Measurements from ENCODE around the gene SLC9A9. TPM values are rescaled to one million over a fixed set of nuclear protein-coding genes. Genes with fewer than 3 reads are reported as not detected.

The SLC9A9 gene
- total and polyA plus RNA-seq, 7 donors: 1.3 to 5.4 (median 2.9) TPM

- 78 to 80% (median 79%) methylated on average over 2 of the region's 2 CpGs for WGBS, 3 donors
- no peak overlapping the region for H3K27ac ChIP-seq
- no peaks in the 10 kb centered on the region for H3K9me3 ChIP-seq
- intact Hi-C loops (cut with DNase I): no loop called here
- H3K4me3 ChIP-seq: no peak overlapping the region
- no peak for ATAC-seq
- no peaks in the 10 kb centered on the region for H3K36me3 ChIP-seq (ENCODE audit: insufficient read depth in 1 of 2, low read depth in 1 of 2)
- DNase-seq: no peak
- no peak for TF ChIP-seq CTCF (IDR thresholded peaks at IDR 0.05)
- no peaks in the 10 kb centered on the region for H3K27me3 ChIP-seq (ENCODE audit: insufficient read depth in 3 of 3, low read length in 2 of 3)
- no peaks in the 10 kb centered on the region for H3K4me1 ChIP-seq
Observed at GRCh38 chr3:143514874-143515273, 333.4 kb downstream of the SLC9A9 start.

- intact Hi-C loops (cut with DNase I): no loop called here
- no peak for ATAC-seq
- Histone ChIP-seq H3K27me3 (ENCODE audit: insufficient read depth in 3 of 3, low read length in 2 of 3) (no peaks in the 10 kb centered on the region), H3K36me3 (ENCODE audit: insufficient read depth in 1 of 2, low read depth in 1 of 2) (no peaks in the 10 kb centered on the region), H3K27ac (no peak overlapping the region), H3K9me3 (no peaks in the 10 kb centered on the region), H3K4me1 (no peaks in the 10 kb centered on the region), H3K4me3 (no peak overlapping the region)
- DNase-seq: no peak
- 81 to 95% (median 84%) methylated on average over 1 of the region's 1 CpG for WGBS, 3 donors
- no peak for TF ChIP-seq CTCF (IDR thresholded peaks at IDR 0.05)
Observed at GRCh38 chr3:143514109-143514508, 334.2 kb downstream of the SLC9A9 start.

GRCh38 chr3:143511174-143511879 is 336.9 kb downstream of the SLC9A9 start:
- DNase-seq (no peak), ATAC-seq (no peak)
- WGBS, 3 donors: 78 to 80% (median 79%) methylated on average over 5 of the region's 5 CpGs
- Histone ChIP-seq H3K27me3 (ENCODE audit: insufficient read depth in 3 of 3, low read length in 2 of 3) (no peaks in the 10 kb centered on the region), H3K4me3 (no peak overlapping the region), H3K27ac (no peak overlapping the region), H3K9me3 (no peaks in the 10 kb centered on the region), H3K36me3 (ENCODE audit: insufficient read depth in 1 of 2, low read depth in 1 of 2) (no peaks in the 10 kb centered on the region), H3K4me1 (no peaks in the 10 kb centered on the region)
- no peak for TF ChIP-seq CTCF (IDR thresholded peaks at IDR 0.05)
- intact Hi-C loops (cut with DNase I): no loop called here

GRCh38 chr3:143510601-143511000 is 337.7 kb downstream of the SLC9A9 start:
- Histone ChIP-seq H3K9me3 (no peaks in the 10 kb centered on the region), H3K27ac (no peak overlapping the region), H3K4me1 (no peaks in the 10 kb centered on the region), H3K36me3 (ENCODE audit: insufficient read depth in 1 of 2, low read depth in 1 of 2) (no peaks in the 10 kb centered on the region), H3K4me3 (no peak overlapping the region), H3K27me3 (ENCODE audit: insufficient read depth in 3 of 3, low read length in 2 of 3) (no peaks in the 10 kb centered on the region)
- intact Hi-C loops (cut with DNase I): no loop called here
- TF ChIP-seq CTCF (IDR thresholded peaks at IDR 0.05): no peak
- DNase-seq (no peak), ATAC-seq (no peak)
- 98 to 100% (median 100%) methylated on average over 1 of the region's 1 CpG for WGBS, 3 donors

All from psoas muscle (tissue), 8 donors.